CD1c-positive myeloid dendritic cell (primary cell): Measurements from ENCODE around the gene MTOR.

Experiments
- DNase-seq: peaks from one replicate; pipeline ENCODE4 v3.0.0-alpha.2; 2016; ENCODE audit errors: extremely low spot score

Gene MTOR

GRCh38 chr1:11216074-11216473 is 46.3 kb downstream of the MTOR start:
- DNase-seq: no peak

DNA sequence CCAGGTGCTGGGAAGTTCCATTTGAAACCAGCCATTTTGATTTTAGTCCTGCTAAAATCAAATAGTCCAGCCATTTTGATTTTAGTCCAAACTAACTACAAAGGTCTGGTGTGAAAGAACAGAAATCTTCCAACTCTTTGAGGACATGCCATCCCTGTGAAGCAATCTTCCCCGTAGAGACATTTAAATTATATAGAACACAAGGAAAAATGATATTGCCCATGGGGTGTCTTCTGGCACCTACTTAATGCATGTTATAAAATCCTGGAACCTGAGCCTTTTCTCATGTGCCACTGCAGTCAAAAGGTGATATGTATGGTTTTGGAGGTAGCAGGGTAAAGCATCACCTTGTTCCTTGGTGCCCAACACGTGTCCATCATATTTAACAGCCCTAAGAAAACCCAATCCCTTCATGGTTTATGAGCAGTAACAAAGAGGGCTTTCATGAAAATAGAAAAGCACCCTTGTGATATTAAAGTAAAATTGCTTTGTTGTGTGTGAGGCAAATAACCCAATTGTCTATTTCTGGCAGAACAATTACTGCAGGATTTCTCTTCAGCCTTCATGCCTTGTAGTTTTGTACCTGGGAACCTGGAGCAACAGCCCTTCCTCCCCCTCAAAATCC is 46.9 kb downstream of the MTOR start:
- DNase-seq: no peak

GRCh38 chr1:11214698-11215380 is 47.5 kb downstream of the MTOR start:
- no peak for DNase-seq

DNA sequence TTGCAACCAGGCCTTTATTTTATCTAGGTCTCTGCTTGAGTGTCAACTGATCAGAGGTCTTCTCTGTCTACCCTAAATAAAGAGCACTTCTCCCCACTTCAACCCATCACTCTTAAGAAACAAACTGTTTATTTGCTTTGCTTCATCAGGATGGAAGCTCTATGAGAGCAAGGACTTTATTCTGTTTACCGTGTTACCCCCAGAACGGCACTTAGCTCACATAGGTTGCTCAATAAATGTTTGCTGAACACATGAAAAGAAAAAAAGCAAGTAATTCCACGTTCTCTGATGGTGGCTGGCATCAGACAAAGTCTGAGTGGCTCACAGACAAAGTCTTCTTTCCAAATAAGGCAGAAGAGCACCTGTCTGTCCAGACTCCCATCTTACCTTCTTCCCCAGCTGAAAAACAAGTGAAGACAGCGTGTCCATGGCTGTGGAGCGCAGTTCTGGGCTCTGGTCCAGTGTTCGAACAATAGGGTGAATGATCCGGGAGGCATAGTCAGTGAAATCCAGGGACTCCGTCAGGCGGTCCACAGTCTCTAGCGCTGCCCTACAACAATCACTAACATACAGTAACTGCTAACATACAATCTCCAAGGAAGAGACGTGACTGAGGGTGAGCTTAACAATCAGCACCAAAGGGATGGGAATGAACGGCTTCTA is 50.3 kb downstream of the MTOR start:
- DNase-seq: no peak

GRCh38 chr1:11211461-11211860 is 50.9 kb downstream of the MTOR start:
- DNase-seq: no peak

DNA sequence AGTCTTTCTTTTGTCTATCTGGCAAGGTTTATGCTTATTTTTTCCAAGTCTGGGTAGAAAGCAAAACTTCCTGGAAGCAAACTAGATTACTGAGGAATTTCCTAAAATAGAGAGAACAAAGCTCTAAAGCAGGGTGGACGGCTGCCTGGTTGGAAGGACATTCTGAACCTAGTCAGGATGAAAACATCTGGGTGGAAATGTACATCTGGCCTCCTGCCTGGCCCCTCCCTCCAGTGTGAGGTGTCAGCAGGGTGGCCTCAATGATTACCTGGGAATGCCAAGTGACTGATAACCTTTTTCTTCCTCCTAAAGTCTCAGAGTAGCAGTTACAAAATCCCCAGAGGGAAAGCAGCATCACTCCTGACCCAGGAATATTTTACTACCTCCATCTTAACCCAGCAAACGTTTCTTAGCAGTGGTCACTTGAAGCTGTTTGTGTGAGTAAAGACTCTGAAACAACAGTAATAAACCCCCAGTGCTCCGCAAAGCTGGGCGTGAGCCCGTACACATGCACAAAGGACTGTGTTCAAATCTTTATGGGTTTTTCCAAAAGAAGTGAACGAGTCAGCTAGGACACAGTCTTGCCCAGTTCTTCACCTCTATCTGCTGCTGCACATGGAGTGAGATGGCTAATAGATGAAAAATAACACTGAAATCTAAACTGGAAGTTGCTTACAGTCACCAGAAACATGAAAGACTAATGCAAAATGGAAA is 54.3 kb downstream of the MTOR start:
- no peak for DNase-seq

- no peak for DNase-seq
Measured at GRCh38 chr1:11204396-11205190, 57.8 kb downstream of the MTOR start.

- no peak for DNase-seq
Measured at GRCh38 chr1:11198851-11199594, 63.3 kb downstream of the MTOR start.

DNA sequence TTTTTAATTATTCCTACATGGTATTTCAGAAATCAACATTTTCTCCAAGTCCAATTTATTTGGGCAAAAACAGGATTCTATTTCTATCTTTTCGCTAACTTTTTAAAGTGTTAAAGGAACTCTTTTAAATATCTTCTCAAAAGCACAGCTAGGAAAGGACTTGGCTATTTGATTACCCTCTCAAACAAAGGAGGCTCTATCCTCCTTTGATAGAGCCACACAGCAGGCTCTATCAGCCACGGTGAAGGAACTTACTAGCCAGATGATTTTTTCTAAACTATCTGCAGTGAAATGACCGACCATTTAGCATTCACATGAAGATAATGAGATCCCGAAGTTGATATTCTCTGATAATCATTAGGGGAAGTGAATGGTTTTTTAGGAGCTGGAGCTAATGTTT is 64.1 kb downstream of the MTOR start:
- DNase-seq: no peak

GRCh38 chr1:11197359-11197758 is 65.0 kb downstream of the MTOR start:
- no peak for DNase-seq

DNA sequence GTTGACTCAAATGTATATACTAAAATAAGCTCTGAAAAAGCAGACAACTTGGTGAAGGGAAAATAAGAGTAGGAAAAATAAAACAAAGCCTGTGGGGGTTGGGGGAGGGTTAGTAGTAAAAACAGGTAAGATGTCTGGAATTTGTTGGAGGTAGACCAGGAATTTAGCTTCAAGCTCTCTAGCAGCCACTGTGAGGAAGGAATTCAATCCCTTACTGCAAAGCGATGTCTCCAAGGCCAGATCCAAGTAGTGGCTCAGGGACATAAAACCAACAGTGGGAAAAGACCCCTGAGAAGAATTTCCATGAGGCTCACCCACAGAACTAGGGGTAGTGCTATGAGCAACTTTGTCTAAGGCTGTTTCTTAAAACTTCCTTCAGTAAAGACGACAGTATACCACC is 65.4 kb downstream of the MTOR start:
- DNase-seq: no peak

DNA sequence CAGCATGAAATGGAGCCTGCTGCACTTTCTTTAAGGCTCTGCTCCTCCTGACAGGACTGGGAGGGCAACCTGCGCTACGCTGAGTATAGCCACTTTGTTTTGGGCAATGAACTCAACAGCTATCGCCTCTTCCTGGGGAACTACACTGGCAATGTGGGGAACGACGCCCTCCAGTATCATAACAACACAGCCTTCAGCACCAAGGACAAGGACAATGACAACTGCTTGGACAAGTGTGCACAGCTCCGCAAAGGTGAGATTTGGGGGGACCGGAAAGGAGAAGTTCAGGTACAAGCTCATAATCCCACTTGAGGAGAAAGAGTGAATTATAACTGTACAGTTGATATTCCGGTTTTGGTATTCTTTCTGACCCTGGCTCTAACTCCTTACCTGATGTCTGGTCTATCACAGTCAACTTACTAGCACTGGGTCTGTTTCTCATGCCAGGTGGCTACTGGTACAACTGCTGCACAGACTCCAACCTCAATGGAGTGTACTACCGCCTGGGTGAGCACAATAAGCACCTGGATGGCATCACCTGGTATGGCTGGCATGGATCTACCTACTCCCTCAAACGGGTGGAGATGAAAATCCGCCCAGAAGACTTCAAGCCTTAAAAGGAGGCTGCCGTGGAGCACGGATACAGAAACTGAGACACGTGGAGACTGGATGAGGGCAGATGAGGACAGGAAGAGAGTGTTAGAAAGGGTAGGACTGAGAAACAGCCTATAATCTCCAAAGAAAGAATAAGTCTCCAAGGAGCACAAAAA is 67.8 kb downstream of the MTOR start:
- DNase-seq: no peak

GRCh38 chr1:11193376-11193775 is 69.0 kb downstream of the MTOR start:
- no peak for DNase-seq

- no peak for DNase-seq
Measured at GRCh38 chr1:11188858-11189451, 73.4 kb downstream of the MTOR start, which contains the start of gene ANGPTL7. TSS of gene ANGPTL7 (plus strand) at chr1:11189355. CDS start at chr1:11189580, 225 bp downstream.

- no peak for DNase-seq
Measured at GRCh38 chr1:11188381-11188780, 74.0 kb downstream of the MTOR start.

- DNase-seq: no peak
Measured at GRCh38 chr1:11187931-11188330, 74.4 kb downstream of the MTOR start.

DNA sequence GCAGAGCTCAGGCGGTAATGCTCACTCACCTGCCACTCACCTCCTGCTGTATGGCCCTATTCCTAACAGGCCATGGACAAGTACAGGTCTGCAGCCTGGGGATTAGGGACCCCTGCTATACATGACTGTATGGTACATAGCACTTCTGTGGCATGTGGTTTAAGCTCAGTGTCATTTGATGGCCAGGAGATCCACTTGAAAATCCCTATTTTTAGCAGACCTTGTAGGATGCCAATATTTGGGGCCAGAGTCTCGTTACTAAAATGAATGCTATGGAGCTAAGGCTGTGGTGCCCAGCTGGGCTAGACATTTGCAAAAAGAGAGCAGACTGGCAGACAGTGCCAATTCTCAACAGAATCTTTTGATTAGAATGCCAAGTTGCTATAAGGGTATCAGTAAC is 74.9 kb downstream of the MTOR start:
- no peak for DNase-seq

DNA sequence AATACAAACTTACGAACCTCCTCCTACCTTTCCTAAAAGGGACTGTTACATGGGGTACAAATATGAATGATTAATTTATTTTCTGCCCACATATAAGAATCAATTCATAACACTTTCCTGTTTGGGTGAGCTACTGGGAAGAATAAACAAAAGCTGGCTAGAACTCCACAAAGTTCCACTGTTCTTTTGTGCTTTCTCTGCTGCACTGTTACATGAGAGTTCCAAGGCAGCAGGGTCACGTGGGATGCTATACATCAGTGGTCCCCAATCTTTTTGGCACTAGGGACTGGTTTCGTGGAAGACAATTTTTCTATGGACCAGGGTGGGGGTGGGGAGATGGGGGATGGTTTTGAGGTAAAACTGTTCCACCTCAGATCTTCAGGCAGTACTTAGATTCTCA is 75.4 kb downstream of the MTOR start:
- no peak for DNase-seq

DNA sequence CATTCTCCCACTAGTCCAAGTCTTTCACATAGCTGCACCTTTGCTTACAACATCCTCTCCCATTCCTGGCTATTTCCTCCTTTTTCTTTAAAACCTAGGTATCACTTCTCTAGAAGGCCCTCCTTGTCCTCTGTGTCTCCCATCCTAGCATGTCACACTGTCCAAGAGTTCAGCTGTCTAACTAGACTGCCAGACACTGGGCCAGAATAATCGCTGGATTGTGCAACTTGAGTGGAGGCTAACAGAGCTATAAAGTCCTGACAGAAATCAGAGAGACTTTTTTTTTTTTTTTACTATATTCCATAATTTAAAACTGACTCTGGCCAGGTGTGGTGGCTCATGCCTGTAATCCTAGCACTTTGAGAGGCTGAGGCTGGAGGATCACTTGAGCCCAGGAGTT is 77.4 kb downstream of the MTOR start:
- DNase-seq: no peak

- no peak for DNase-seq
Measured at GRCh38 chr1:11182884-11183283, 79.5 kb downstream of the MTOR start.
